Thoracic aorta (tissue), 2 donors: ENCODE measurements around the gene NMU. TPM values are rescaled to one million over a fixed set of nuclear protein-coding genes. Genes with fewer than 3 reads are reported as not detected.

Source experiments
- ATAC-seq: fragments of 150-250 bp; one replicate; pipeline ENCODE4 v1.8.0; 2017; ENCODE audit warnings: low read depth; ENCODE audit not compliant: insufficient number of reproducible peaks, low FRiP score
- DNase-seq: peaks from one replicate; pipeline ENCODE4 v3.0.0-alpha.2; 2020; ENCODE audit warnings: low spot score
- H3K27ac ChIP-seq, 2 donors: fragments of 200-600 bp; sonication (generic); 1 replicate in 1 of 2; 2 replicates in 1 of 2; pipeline ENCODE4 v1.5.1; 2016; ENCODE audit warnings: mild to moderate bottlenecking in 2 of 2, moderate library complexity in 2 of 2
- H3K27me3 ChIP-seq: fragments of 200-600 bp; sonication (generic); replicated peaks from 2 replicates; pipeline ENCODE4 v1.6.0; 2016; ENCODE audit warnings: mild to moderate bottlenecking; ENCODE audit not compliant: insufficient read depth
- H3K36me3 ChIP-seq: fragments of 200-600 bp; sonication (generic); one replicate; pipeline ENCODE4 v1.5.1; 2016
- H3K4me1 ChIP-seq, 2 donors: fragments of 200-600 bp; sonication (generic); 1 replicate in 1 of 2; 2 replicates in 1 of 2; pipeline versions ENCODE4 v1.5.1 to v1.6.0; 2016; ENCODE audit warnings: low read depth in 2 of 2, mild to moderate bottlenecking in 1 of 2; ENCODE audit not compliant: control insufficient read depth in 1 of 2
- H3K4me3 ChIP-seq: fragments of 200-600 bp; sonication (generic); 2 replicates; pipeline ENCODE4 v1.5.1; 2016; ENCODE audit warnings: mild to moderate bottlenecking
- H3K9me3 ChIP-seq: fragments of 200-600 bp; sonication (generic); 2 replicates; pipeline ENCODE4 v1.5.1; 2016
- CTCF ChIP-seq: fragments of 200-600 bp; sonication (generic); IDR thresholded peaks from one replicate; pipeline ENCODE4 v1.5.1; 2019; ENCODE audit warnings: antibody characterized with exemption
- total RNA-seq, 2 donors: library from RNA; depleted of rRNA; stranded (reverse); fragments of >200 nt; gene quantifications; one replicate each; pipeline versions ENCODE4 v1.1.0 to v1.2.3, GENCODE V29; 2016

The NMU gene
- total RNA-seq, 2 donors from 2014 or later = not detected

DNA sequence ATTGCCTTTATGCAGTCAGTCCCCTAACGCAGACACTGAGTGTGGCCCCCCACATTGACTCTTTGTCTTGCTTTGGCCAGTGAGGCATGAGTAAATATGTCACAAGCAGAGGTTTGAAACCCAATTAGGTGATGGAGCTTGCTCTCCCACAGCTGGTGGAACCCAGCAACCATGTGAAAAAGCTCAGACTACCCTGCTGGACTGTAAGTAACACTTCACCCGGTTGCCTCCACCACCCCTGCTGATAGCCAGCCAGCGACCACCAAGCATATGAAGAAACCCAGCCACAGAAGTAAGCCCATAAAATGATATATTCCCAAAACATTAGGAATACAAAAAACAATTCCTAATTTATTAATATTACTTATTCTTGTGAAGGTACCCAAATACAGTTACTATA lies 22.5 kb downstream of the NMU start:
- H3K36me3 ChIP-seq = no peaks in the 10 kb centered on the region
- H3K27ac ChIP-seq = no peak overlapping the region
- DNase-seq = no peak
- no peaks in the 10 kb centered on the region for H3K4me1 ChIP-seq
- H3K9me3 ChIP-seq = no peaks in the 10 kb centered on the region
- TF ChIP-seq CTCF = no peak
- H3K27me3 ChIP-seq = no peaks in the 10 kb centered on the region
- ATAC-seq = no peak
- H3K4me3 ChIP-seq = no peak overlapping the region

DNA sequence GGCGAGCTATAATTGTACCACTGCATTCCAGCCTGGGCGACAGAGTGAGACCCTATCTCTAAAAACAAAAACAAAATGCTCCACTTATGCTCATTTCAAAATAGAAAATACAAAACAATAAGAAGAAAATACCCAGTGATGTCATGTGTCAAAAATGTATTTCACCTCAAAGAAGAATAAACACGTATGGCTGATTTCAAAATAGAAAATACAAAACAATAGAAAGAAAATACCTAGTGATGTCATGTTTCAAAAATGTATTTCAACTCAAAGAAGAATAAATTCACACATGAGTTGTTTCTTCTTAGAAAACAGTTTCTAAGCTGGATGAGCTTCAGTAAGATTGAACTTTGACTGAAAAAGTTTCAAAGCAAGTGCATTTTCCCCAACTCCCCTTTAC lies 23.8 kb downstream of the NMU start:
- Histone ChIP-seq H3K4me3 (no peak overlapping the region), H3K27ac (no peak overlapping the region), H3K27me3 (no peaks in the 10 kb centered on the region), H3K4me1 (no peaks in the 10 kb centered on the region), H3K9me3 (no peaks in the 10 kb centered on the region), H3K36me3 (no peaks in the 10 kb centered on the region)
- DNase-seq (no peak), ATAC-seq (no peak)
- no peak for TF ChIP-seq CTCF

- no peak for TF ChIP-seq CTCF
- Histone ChIP-seq H3K27me3 (no peaks in the 10 kb centered on the region), H3K9me3 (no peaks in the 10 kb centered on the region), H3K4me3 (no peak overlapping the region), H3K36me3 (no peaks in the 10 kb centered on the region), H3K4me1 (no peaks in the 10 kb centered on the region), H3K27ac (no peak overlapping the region)
- ATAC-seq (no peak), DNase-seq (no peak)
Observed at GRCh38 chr4:55611358-55612059, 24.6 kb downstream of the NMU start.

- ATAC-seq (no peak), DNase-seq (no peak)
- TF ChIP-seq CTCF = no peak
- Histone ChIP-seq H3K27me3 (no peaks in the 10 kb centered on the region), H3K4me3 (no peak overlapping the region), H3K9me3 (no peaks in the 10 kb centered on the region), H3K27ac (no peak overlapping the region), H3K4me1 (no peaks in the 10 kb centered on the region), H3K36me3 (no peaks in the 10 kb centered on the region)
Observed at GRCh38 chr4:55610381-55610780, 25.7 kb downstream of the NMU start.

- H3K4me1 ChIP-seq = no peaks in the 10 kb centered on the region
- ATAC-seq (no peak), DNase-seq (no peak)
- no peak overlapping the region for H3K27ac ChIP-seq
- H3K36me3 ChIP-seq = no peaks in the 10 kb centered on the region
- H3K4me3 ChIP-seq = no peak overlapping the region
- H3K9me3 ChIP-seq = no peaks in the 10 kb centered on the region
- H3K27me3 ChIP-seq = no peaks in the 10 kb centered on the region
- TF ChIP-seq CTCF = no peak
Observed at GRCh38 chr4:55609393-55609866, 26.7 kb downstream of the NMU start.
